ENCODE results near the gene SIRPD.
"Not testable (repeated sequence)": the region's sequence is repeated elsewhere in the genome, so short reads cannot be mapped to it uniquely, and the experiment has no call there.

SIRPD gene

GRCh38 chr20:1557605-1558004 lies at the start of gene SIRPD:
Gene SIRPD, minus strand, starts transcription at chr20:1557705. Its CDS starts 52 bp downstream, at chr20:1557653.
- no peak for DNase-seq (ENCODE audit: low read depth, low spot score)

- DNase-seq (ENCODE audit: low read depth, low spot score) = no peak
Observed at GRCh38 chr20:1600736-1601135, 43.2 kb upstream of the SIRPD start.

- no peak for DNase-seq (ENCODE audit: low read depth, low spot score)
Observed at GRCh38 chr20:1595333-1595732, 37.8 kb upstream of the SIRPD start.

GRCh38 chr20:1588533-1589460 lies 31.3 kb upstream of the SIRPD start:
- DNase-seq (ENCODE audit: low read depth, low spot score) = no peak

GRCh38 chr20:1587781-1588532 lies 30.5 kb upstream of the SIRPD start:
- no peak for DNase-seq (ENCODE audit: low read depth, low spot score)

GRCh38 chr20:1579488-1579887 lies 22.0 kb upstream of the SIRPD start:
- no peak for DNase-seq (ENCODE audit: low read depth, low spot score)

DNA sequence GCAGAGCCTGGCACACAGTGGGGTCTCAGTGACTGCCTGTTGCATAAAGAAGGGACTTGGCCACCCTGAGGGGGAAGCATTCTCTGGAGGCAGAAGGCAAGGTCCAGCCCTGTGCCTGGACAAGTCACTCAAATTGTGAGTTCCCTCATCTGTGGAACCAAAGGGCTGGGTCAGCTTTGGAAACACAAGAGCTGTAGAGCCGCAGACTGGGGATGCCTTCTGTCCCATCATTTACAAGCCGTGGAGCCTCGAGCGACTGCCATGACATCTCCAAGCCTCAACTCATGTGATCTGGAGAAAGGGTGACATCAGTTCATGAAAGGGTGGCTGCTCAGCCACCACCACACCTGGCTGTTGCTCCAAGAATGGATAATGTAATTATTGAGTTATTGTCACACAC lies 20.4 kb upstream of the SIRPD start:
- no peak for DNase-seq (ENCODE audit: low read depth, low spot score)

DNA sequence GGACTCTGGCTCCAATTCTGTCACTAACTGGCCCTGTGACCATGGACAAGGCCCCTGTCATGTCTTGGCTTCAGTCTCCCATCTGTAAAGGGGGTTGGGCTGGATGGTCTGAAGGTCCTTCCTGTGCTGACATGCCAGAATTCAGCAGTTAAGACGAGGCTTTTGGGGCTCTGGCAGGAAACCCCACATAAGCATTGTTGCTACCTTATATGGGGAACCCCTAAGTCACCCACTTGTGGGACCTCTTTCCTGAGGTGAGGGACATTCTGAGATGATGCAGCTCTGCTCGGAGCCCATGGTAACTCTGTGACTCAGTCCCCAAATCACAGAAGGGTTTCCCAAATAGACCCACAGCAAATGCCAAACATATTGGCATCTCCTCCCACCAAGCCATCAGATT lies 19.8 kb upstream of the SIRPD start:
- DNase-seq (ENCODE audit: low read depth, low spot score) = not testable (repeated sequence)

- no peak for DNase-seq (ENCODE audit: low read depth, low spot score)
Observed at GRCh38 chr20:1576641-1577040, 19.1 kb upstream of the SIRPD start.

DNA sequence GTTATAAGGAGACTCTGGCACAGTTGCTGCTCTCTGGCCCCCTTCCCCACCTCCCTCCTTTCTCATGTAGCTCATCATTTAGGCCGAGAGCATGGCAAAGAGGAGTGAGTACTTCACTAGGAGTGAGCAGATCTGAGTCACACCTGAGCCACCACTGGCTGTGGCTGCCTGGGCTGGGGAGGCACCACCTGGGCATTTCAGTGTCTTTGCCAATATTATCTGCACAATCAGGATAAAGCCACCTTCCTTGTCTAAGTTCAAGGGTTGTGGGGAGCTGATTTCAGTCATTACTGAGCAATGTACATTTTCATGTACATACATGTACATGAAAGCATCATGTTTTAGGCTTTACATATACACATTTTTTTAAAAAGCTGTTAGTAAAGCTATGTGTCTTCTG lies 18.5 kb upstream of the SIRPD start:
- not testable (repeated sequence) for DNase-seq (ENCODE audit: low read depth, low spot score)

GRCh38 chr20:1571583-1571982 lies 14.1 kb upstream of the SIRPD start:
- DNase-seq (ENCODE audit: low read depth, low spot score) = not testable (repeated sequence)

- no peak for DNase-seq (ENCODE audit: low read depth, low spot score)
Observed at GRCh38 chr20:1569415-1569881, 11.9 kb upstream of the SIRPD start.

DNA sequence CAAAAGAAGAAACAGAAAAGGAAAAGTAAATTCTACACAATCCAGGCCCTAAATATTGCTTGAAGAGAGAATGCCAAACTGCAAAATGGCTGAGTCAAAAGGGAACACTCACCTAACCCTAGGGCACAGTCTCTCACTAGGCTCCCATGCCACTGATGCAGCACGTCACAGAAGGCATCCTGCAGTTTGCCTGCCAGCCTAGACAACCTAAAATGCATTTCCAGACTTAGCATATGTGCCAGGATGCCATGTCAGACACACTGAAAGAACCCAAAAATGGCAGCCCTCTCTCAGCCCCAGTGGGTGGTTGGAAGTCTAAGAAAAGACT lies 10.6 kb upstream of the SIRPD start:
- DNase-seq (ENCODE audit: low read depth, low spot score) = no peak

DNA sequence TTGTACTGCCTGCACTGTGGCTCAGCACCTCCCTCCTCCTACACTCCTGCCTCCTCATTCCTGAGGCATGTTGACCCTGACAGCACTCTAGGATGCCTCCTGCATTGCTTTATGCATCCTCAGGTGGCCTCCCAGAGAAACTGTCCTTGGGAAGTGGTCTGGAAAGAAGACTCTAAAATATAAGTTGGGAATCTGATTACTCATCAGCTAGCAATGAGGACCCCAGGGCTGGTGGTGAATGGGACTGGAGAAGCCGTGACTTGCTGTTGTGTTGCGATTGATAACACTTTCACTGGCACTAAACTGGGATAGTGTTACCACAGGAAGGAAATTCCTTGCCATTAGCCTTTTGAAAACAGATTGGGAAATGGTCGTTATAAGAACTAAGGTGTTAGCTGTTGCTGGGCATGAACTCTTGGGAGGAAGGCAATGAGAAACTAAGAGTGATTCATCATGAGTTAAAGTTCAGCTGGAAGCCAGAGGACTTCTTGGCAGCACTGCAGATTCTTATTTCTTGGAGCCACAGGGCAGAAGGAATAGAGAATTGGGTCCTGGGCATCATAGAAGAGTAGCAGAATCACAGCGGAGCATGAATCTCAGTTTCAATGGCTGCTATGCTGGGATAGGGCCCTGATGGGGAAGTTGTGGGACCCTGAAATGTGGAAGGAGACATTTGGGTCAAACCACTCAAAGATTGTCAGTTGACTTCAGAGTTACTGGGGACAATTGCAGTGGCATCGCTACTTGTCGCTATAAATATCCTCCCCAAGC lies 10.1 kb upstream of the SIRPD start:
- no peak for DNase-seq (ENCODE audit: low read depth, low spot score)

- no peak for DNase-seq (ENCODE audit: low read depth, low spot score)
Observed at GRCh38 chr20:1566701-1567100, 9.2 kb upstream of the SIRPD start.

- DNase-seq (ENCODE audit: low read depth, low spot score) = no peak
Observed at GRCh38 chr20:1565461-1565860, 8.0 kb upstream of the SIRPD start.

DNA sequence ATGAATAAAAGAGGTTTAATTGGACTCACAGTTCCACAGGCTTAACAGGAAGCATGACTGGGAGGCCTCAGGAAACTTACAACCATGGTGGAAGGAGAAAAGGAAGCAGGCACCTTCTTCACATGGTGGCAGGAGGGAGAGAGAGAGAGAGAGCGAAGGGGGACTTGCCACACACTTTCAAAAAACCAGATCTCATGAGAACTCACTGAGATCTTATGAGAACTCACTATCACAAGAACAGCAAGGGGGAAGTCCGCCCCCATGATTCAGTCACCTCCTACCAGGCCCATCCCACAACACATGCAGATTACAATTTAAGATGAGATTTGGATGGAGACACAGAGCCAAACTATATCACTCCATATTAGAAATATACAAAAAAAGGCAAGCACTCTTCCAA lies 6.1 kb upstream of the SIRPD start:
- no peak for DNase-seq (ENCODE audit: low read depth, low spot score)

DNA sequence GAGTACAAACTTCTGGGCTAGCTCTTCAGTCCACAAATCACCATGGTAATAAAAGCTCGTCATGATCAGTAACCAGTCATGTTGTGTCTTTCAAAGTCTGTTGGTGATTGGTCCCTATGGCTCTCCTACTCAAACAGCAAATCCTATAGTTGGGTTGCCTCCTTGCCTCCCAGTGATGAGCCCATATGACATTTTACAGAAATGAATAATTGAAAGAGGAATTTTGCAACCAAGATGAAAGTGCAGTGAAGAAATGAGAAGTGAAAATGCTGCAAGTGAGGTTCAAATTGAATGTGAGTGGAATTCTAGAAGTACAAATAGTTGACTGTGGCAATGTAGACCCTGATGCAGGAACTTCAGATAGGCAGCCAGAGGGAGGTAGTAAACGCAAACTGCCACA lies 5.1 kb upstream of the SIRPD start:
- DNase-seq (ENCODE audit: low read depth, low spot score) = no peak

GRCh38 chr20:1561350-1561749 lies 3.8 kb upstream of the SIRPD start:
- no peak for DNase-seq (ENCODE audit: low read depth, low spot score)

- no peak for DNase-seq (ENCODE audit: low read depth, low spot score)
Observed at GRCh38 chr20:1555952-1556351, 1.6 kb downstream of the SIRPD start.

GRCh38 chr20:1539816-1540419 lies 17.6 kb downstream of the SIRPD start:
- DNase-seq (ENCODE audit: low read depth, low spot score) = no peak

GRCh38 chr20:1538655-1539054 lies 18.9 kb downstream of the SIRPD start:
- no peak for DNase-seq (ENCODE audit: low read depth, low spot score)

Data from brain pericyte (primary cell).